Measurements from ENCODE around the gene PPP6R3. TPM values are rescaled to one million over a fixed set of nuclear protein-coding genes. Genes with fewer than 3 reads are reported as not detected.

Gene PPP6R3
- total RNA-seq, 1 experiment from 2014 or later = 138 TPM

- H2AFZ ChIP-seq (ENCODE audit: low read length) = no peak overlapping the region
- H2BK12ac ChIP-seq (ENCODE audit: insufficient read length, low read depth, low read length) = no peak overlapping the region
- no peak overlapping the region for H3K18ac ChIP-seq (ENCODE audit: insufficient read length, low read depth, low read length)
- no peak overlapping the region for H3K56ac ChIP-seq (ENCODE audit: insufficient read length, low read depth, low read length)
- no peak overlapping the region for H3K14ac ChIP-seq (ENCODE audit: insufficient read depth, low read length)
- no peaks in the 10 kb centered on the region for H3K27me3 ChIP-seq (ENCODE audit: insufficient read depth, low read length)
- H3K4me1 ChIP-seq (ENCODE audit: insufficient read depth, low read length) = no peaks in the 10 kb centered on the region
- H2BK120ac ChIP-seq (ENCODE audit: low read depth, low read length, poor library complexity, severe bottlenecking) = no peak overlapping the region
- H3K27ac Mint-ChIP-seq = no peak overlapping the region
- no peak overlapping the region for H3K4ac ChIP-seq (ENCODE audit: low read depth, low read length)
- no peak for TF ChIP-seq CTCF (conservative IDR thresholded peaks at IDR 0.05)
- H3K4me3 Mint-ChIP-seq = no peak overlapping the region
- DNase-seq = no peak
- no peak overlapping the region for H4K91ac ChIP-seq (ENCODE audit: insufficient read length, low read depth, low read length)
- H4K8ac ChIP-seq (replicated peaks; ENCODE audit: insufficient read length, low read depth, low read length) = no peak overlapping the region
- H3T11ph ChIP-seq (ENCODE audit: low read length) = no peak overlapping the region
- H3K4me1 Mint-ChIP-seq = 0 out of 4 replicates have a peak, but pooled peaks cover 0 to 2% of the 10 kb centered on the region in 2 experiments
- no peak overlapping the region for H3K23ac ChIP-seq (ENCODE audit: insufficient read length, low read depth, low read length)
- H2BK15ac ChIP-seq (ENCODE audit: low read depth, low read length) = no peak overlapping the region
- no peaks in the 10 kb centered on the region for H3K79me2 ChIP-seq (ENCODE audit: insufficient read depth, low read length)
- no peak overlapping the region for H3K27ac ChIP-seq (ENCODE audit: insufficient read length, low read depth, low read length)
- H4K5ac ChIP-seq (ENCODE audit: insufficient read length, low read depth, low read length) = no peak overlapping the region
- H3K79me1 ChIP-seq (ENCODE audit: insufficient read depth, low read depth, low read length, poor library complexity, severe bottlenecking) = no peaks in the 10 kb centered on the region
- peaks cover 0 to 11% (median 6%) of the 10 kb centered on the region in 3 experiments; a peak in 4 of 7 replicates for H3K36me3 Mint-ChIP-seq (ENCODE audit: insufficient read depth in 1 of 3, low read depth in 3 of 3)
- H4K20me1 ChIP-seq (ENCODE audit: control insufficient read depth, insufficient read depth, insufficient read length) = no peaks in the 10 kb centered on the region
- H3K9ac ChIP-seq (ENCODE audit: extremely low read depth, insufficient read length, low read length) = no peak overlapping the region
- H2BK5ac ChIP-seq (ENCODE audit: insufficient read length, low read length) = no peak overlapping the region
- no peak overlapping the region for H2AK5ac ChIP-seq (ENCODE audit: insufficient read length, low read length)
- peaks cover 2% of the 10 kb centered on the region; the same call in 1 of the 2 replicates for H3K27me3 Mint-ChIP-seq (ENCODE audit: low read depth)
- H3K23me2 ChIP-seq (ENCODE audit: insufficient read length, low read depth, low read length, poor library complexity, severe bottlenecking) = no peaks in the 10 kb centered on the region
- H2BK20ac ChIP-seq (ENCODE audit: low read depth, low read length, poor library complexity, severe bottlenecking) = no peak overlapping the region
- peaks cover 15 to 22% of the 10 kb centered on the region in 2 experiments for H3K9me3 Mint-ChIP-seq
- WGBS (ENCODE audit: extremely low coverage, insufficient read length, low lambda C conversion rate) = no CpG with 5 or more reads among the region's 14 CpGs
- peaks cover 8% of the 10 kb centered on the region for H3K9me3 ChIP-seq (ENCODE audit: control insufficient read depth, low read depth, low read length)
- H3K4me2 ChIP-seq (ENCODE audit: insufficient read depth, insufficient read length, low read length) = no peak overlapping the region
These were observed 190.2 kb downstream of the PPP6R3 start for GRCh38 chr11:68650801-68651200.

Measured in H9 (cell line).